ENCODE results near the gene C18orf32.

The C18orf32 gene

GRCh38 chr18:49441338-49441938 is 45.6 kb downstream of the C18orf32 start:
- TF ChIP-seq PKNOX1 (IDR thresholded peaks at IDR 0.05) = no peak
- TF ChIP-seq L3MBTL2 (conservative IDR thresholded peaks at IDR 0.05) = no peak
- no peak for TF ChIP-seq FOXM1 (IDR thresholded peaks at IDR 0.05; ENCODE audit: borderline replicate concordance)
- TF ChIP-seq TARDBP (IDR thresholded peaks at IDR 0.05) = no peak
- TF ChIP-seq NFRKB (IDR thresholded peaks at IDR 0.05) = no peak
- no peak for TF ChIP-seq CTBP1 (IDR thresholded peaks at IDR 0.05; ENCODE audit: borderline replicate concordance)
- no peak for TF ChIP-seq ZNF384 (IDR thresholded peaks at IDR 0.05)
- no peak for TF ChIP-seq BHLHE40 (IDR thresholded peaks at IDR 0.05; ENCODE audit: borderline replicate concordance)
- no peak for TF ChIP-seq LEF1 (IDR thresholded peaks at IDR 0.05; ENCODE audit: borderline replicate concordance)
- no peak for TF ChIP-seq HDGF (IDR thresholded peaks at IDR 0.05; ENCODE audit: borderline replicate concordance)
- TF ChIP-seq SUZ12 (IDR thresholded peaks at IDR 0.05) = no peak
- no peak for TF ChIP-seq FOXK2 (IDR thresholded peaks at IDR 0.05)
- TF ChIP-seq ARNT (IDR thresholded peaks at IDR 0.05) = no peak
- no peak for TF ChIP-seq ELF4 (IDR thresholded peaks at IDR 0.05)
- CTCF ChIA-PET = no interaction called here

GRCh38 chr18:49435170-49435569 is 51.9 kb downstream of the C18orf32 start:
- peak; percentile 79 for TF ChIP-seq ZNF384 (IDR thresholded peaks at IDR 0.05)
- no peak for TF ChIP-seq TARDBP (IDR thresholded peaks at IDR 0.05)
- POLR2A ChIA-PET = no interaction called here
- CTCF ChIA-PET = interaction anchor here (1.0 kb wide), 1 partner anchor 19 kb away, joined by 3 read pairs; no protein-coding TSS in a partner anchor
- DNase-seq (ENCODE audit: extremely low spot score) = no peak

More at GRCh38 chr18:49441338-49441938, 45.6 kb downstream of the C18orf32 start:
- no peak for DNase-seq (ENCODE audit: extremely low spot score)
- POLR2A ChIA-PET = no interaction called here

- DNase-seq (ENCODE audit: extremely low spot score) = no peak
- CTCF ChIA-PET = interaction anchor here (0.5 to 0.7 kb wide), 2 partner anchors 214 to 229 kb away, joined by 3 to 4 read pairs; no protein-coding TSS in a partner anchor
- POLR2A ChIA-PET = no interaction called here
- TF ChIP-seq ZNF384 (IDR thresholded peaks at IDR 0.05) (no peak), ELF4 (IDR thresholded peaks at IDR 0.05) (no peak), FOXM1 (IDR thresholded peaks at IDR 0.05; ENCODE audit: borderline replicate concordance) (no peak)
Measured at GRCh38 chr18:49432602-49433001, 54.4 kb downstream of the C18orf32 start.

- CTCF ChIA-PET = no interaction called here
Measured at GRCh38 chr18:49431165-49431962, 55.7 kb downstream of the C18orf32 start.

More at GRCh38 chr18:49431165-49431962, 55.7 kb downstream of the C18orf32 start:
- no peak for DNase-seq (ENCODE audit: extremely low spot score)
- POLR2A ChIA-PET = no interaction called here
- TF ChIP-seq PKNOX1 (IDR thresholded peaks at IDR 0.05) = no peak
- no peak for TF ChIP-seq FOXK2 (IDR thresholded peaks at IDR 0.05)
- TF ChIP-seq FOXM1 (IDR thresholded peaks at IDR 0.05; ENCODE audit: borderline replicate concordance) = no peak
- no peak for TF ChIP-seq ZNF384 (IDR thresholded peaks at IDR 0.05)
- TF ChIP-seq FOXA1 (IDR thresholded peaks at IDR 0.05) = no peak
- TF ChIP-seq SP1 (IDR thresholded peaks at IDR 0.05) = no peak
- TF ChIP-seq HDGF (IDR thresholded peaks at IDR 0.05; ENCODE audit: borderline replicate concordance) = no peak
- no peak for TF ChIP-seq BHLHE40 (IDR thresholded peaks at IDR 0.05; ENCODE audit: borderline replicate concordance)
- TF ChIP-seq LEF1 (IDR thresholded peaks at IDR 0.05; ENCODE audit: borderline replicate concordance) = no peak
- TF ChIP-seq ELF4 (IDR thresholded peaks at IDR 0.05) = no peak
- TF ChIP-seq SUZ12 (IDR thresholded peaks at IDR 0.05) = no peak
- TF ChIP-seq CTBP1 (IDR thresholded peaks at IDR 0.05; ENCODE audit: borderline replicate concordance) = no peak
- TF ChIP-seq TARDBP (IDR thresholded peaks at IDR 0.05) = no peak
- TF ChIP-seq ARNT (IDR thresholded peaks at IDR 0.05) = no peak
- no peak for TF ChIP-seq NFRKB (IDR thresholded peaks at IDR 0.05)
- no peak for TF ChIP-seq L3MBTL2 (conservative IDR thresholded peaks at IDR 0.05)
